ENCODE data around the gene RAD18.

The RAD18 gene

GRCh38 chr3:8864402-8865350 lies 98.6 kb downstream of the RAD18 start:
- DNase-seq (ENCODE audit: low read depth), result no peak

- no peak for DNase-seq (ENCODE audit: low read depth)
Measured at GRCh38 chr3:8863891-8864290, 99.4 kb downstream of the RAD18 start.

GRCh38 chr3:8857720-8858367 lies 105.4 kb downstream of the RAD18 start:
- DNase-seq (ENCODE audit: low read depth), result no peak

- no peak for DNase-seq (ENCODE audit: low read depth)
Measured at GRCh38 chr3:8856721-8857120, 106.6 kb downstream of the RAD18 start.

GRCh38 chr3:8856071-8856470 lies 107.2 kb downstream of the RAD18 start:
- DNase-seq (ENCODE audit: low read depth), result no peak

GRCh38 chr3:8854656-8855055 lies 108.6 kb downstream of the RAD18 start:
- DNase-seq (ENCODE audit: low read depth), result no peak

- no peak for DNase-seq (ENCODE audit: low read depth)
Measured at GRCh38 chr3:8853081-8853480, 110.2 kb downstream of the RAD18 start.

- DNase-seq (ENCODE audit: low read depth), result no peak
Measured at GRCh38 chr3:8852511-8852910, 110.8 kb downstream of the RAD18 start.

- DNase-seq (ENCODE audit: low read depth), result no peak
Measured at GRCh38 chr3:8851703-8852102, 111.6 kb downstream of the RAD18 start.

- no peak for DNase-seq (ENCODE audit: low read depth)
Measured at GRCh38 chr3:8848696-8849131, 114.6 kb downstream of the RAD18 start.

GRCh38 chr3:8847317-8847716 lies 116.0 kb downstream of the RAD18 start:
- no peak for DNase-seq (ENCODE audit: low read depth)

GRCh38 chr3:8846176-8846575 lies 117.1 kb downstream of the RAD18 start:
- DNase-seq (ENCODE audit: low read depth), result no peak

- DNase-seq (ENCODE audit: low read depth), result no peak
Measured at GRCh38 chr3:8845641-8846040, 117.6 kb downstream of the RAD18 start.

- no peak for DNase-seq (ENCODE audit: low read depth)
Measured at GRCh38 chr3:8843347-8843746, 119.9 kb downstream of the RAD18 start.

- no peak for DNase-seq (ENCODE audit: low read depth)
Measured at GRCh38 chr3:8842293-8842692, 121.0 kb downstream of the RAD18 start.

- DNase-seq (ENCODE audit: low read depth), result no peak
Measured at GRCh38 chr3:8841472-8841871, 121.8 kb downstream of the RAD18 start.

GRCh38 chr3:8840556-8840955 lies 122.7 kb downstream of the RAD18 start:
- DNase-seq (ENCODE audit: low read depth), result no peak

GRCh38 chr3:8839607-8840325 lies 123.5 kb downstream of the RAD18 start:
- DNase-seq (ENCODE audit: low read depth), result no peak

- no peak for DNase-seq (ENCODE audit: low read depth)
Measured at GRCh38 chr3:8838765-8839423, 124.4 kb downstream of the RAD18 start.

GRCh38 chr3:8838234-8838633 lies 125.0 kb downstream of the RAD18 start:
- DNase-seq (ENCODE audit: low read depth), result no peak

GRCh38 chr3:8837162-8837561 lies 126.1 kb downstream of the RAD18 start:
- DNase-seq (ENCODE audit: low read depth), result no peak

- no peak for DNase-seq (ENCODE audit: low read depth)
Measured at GRCh38 chr3:8836096-8836495, 127.2 kb downstream of the RAD18 start.
